ENCODE results near the gene EVL.

DNA sequence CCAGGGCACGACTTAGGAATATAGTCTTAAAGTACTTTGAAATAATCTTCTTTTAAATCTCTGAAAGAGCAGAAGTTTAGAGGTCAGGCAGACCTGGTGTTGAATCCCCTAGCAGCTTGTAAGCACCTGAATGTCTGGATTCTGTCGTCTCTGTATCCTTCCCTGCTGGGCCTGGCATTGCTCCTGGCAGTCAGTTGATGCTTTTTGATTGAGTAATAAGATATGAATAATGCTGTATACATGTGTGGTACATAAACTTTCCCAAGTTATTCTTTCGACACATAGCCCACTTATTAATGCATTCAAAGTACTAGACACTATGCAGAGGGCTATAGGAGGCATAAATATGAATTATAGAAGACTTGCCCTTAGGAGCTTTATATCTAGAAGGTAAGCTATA, 31.4 kb downstream of the EVL start:
- no peak for TF ChIP-seq POLR2A (IDR thresholded peaks at IDR 0.05; ENCODE audit: extremely low read depth, insufficient read length)
- TF ChIP-seq, protein P1, sequence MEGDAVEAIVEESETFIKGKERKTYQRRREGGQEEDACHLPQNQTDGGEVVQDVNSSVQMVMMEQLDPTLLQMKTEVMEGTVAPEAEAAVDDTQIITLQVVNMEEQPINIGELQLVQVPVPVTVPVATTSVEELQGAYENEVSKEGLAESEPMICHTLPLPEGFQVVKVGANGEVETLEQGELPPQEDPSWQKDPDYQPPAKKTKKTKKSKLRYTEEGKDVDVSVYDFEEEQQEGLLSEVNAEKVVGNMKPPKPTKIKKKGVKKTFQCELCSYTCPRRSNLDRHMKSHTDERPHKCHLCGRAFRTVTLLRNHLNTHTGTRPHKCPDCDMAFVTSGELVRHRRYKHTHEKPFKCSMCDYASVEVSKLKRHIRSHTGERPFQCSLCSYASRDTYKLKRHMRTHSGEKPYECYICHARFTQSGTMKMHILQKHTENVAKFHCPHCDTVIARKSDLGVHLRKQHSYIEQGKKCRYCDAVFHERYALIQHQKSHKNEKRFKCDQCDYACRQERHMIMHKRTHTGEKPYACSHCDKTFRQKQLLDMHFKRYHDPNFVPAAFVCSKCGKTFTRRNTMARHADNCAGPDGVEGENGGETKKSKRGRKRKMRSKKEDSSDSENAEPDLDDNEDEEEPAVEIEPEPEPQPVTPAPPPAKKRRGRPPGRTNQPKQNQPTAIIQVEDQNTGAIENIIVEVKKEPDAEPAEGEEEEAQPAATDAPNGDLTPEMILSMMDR (IDR thresholded peaks at IDR 0.05; ENCODE audit: low read depth, low read length) = no peak
